Panc1 (cell line): ENCODE results near the gene OVOL3. TPM values are rescaled to one million over a fixed set of nuclear protein-coding genes. Genes with fewer than 3 reads are reported as not detected.

Experiments used
- ATAC-seq: fragments of 200-7000 bp; cut with Tn5 transposase; 2 replicates; pipeline ENCODE4 v1.9.1; 2020; ENCODE audit warnings: mild to moderate bottlenecking, moderate library complexity
- BruUV-seq: library from RNA; stranded (reverse); fragments of 400-500 nt; replicated peaks from 2 replicates; lab custom pipeline; 2021; lab: Mats Ljungman, UMichigan
- CTCF ChIA-PET: fragments of 300-600 bp; sonication (Branson Sonifier 250); formaldehyde crosslinking; loops from one replicate; lab custom pipeline; 2022; ENCODE audit warnings: antibody characterized with exemption; lab: Charles Lee
- POLR2A ChIA-PET: fragments of 300-600 bp; sonication (Branson Sonifier 250); formaldehyde crosslinking; loops from one replicate; lab custom pipeline; 2022; ENCODE audit warnings: antibody characterized with exemption; lab: Charles Lee
- DNase-seq: peaks from one replicate; pipeline ENCODE4 v3.0.0-alpha.2; 2010; ENCODE audit warnings: low read depth, low spot score
- H3K27ac ChIP-seq: 2 replicates; pipeline ENCODE4 v1.5.1; 2011; ENCODE audit warnings: mild to moderate bottlenecking, low read length, inconsistent platforms
- H3K27me3 ChIP-seq: fragments of 200-500 bp; sonication (Bioruptor generic); 2 replicates; pipeline ENCODE4 v1.6.0; 2014; ENCODE audit warnings: low read length, inconsistent platforms; ENCODE audit not compliant: control insufficient read depth, insufficient read depth
- H3K36me3 ChIP-seq: fragments of 200-500 bp; sonication (Bioruptor generic); 2 replicates; pipeline ENCODE4 v1.5.1; 2014; ENCODE audit warnings: inconsistent platforms, mild to moderate bottlenecking, low read length, moderate library complexity; ENCODE audit not compliant: control insufficient read depth, insufficient read depth
- H3K4me1 ChIP-seq: 2 replicates; pipeline ENCODE4 v1.5.1; 2011; ENCODE audit warnings: inconsistent platforms, mild to moderate bottlenecking, low read length, moderate library complexity; ENCODE audit not compliant: control insufficient read depth, insufficient read depth
- H3K4me3 ChIP-seq, 2 experiments: 2 replicates each; pipeline ENCODE4 v1.5.1; 2011 to 2012; ENCODE audit warnings: low read depth in 2 of 2, low read length in 2 of 2, mild to moderate bottlenecking in 2 of 2, inconsistent platforms in 1 of 2, moderate library complexity in 1 of 2
- H3K9me3 ChIP-seq: fragments of 200-500 bp; sonication (Bioruptor generic); 2 replicates; pipeline ENCODE4 v1.5.1; 2014; ENCODE audit warnings: low read depth, mild to moderate bottlenecking, inconsistent platforms, low read length, moderate library complexity; ENCODE audit not compliant: control insufficient read depth, insufficient read depth
- POLR2AphosphoS5 ChIP-seq: IDR thresholded peaks from 2 replicates; pipeline ENCODE4 v1.6.1; 2012; ENCODE audit warnings: mild to moderate bottlenecking, low read depth, low read length, moderate library complexity
- SIN3A ChIP-seq: IDR thresholded peaks from 2 replicates; pipeline ENCODE4 v1.6.1; 2012; ENCODE audit warnings: low read depth, mild to moderate bottlenecking, low read length, moderate library complexity, borderline replicate concordance; ENCODE audit not compliant: insufficient read depth
- TCF7L2 ChIP-seq: IDR thresholded peaks from 2 replicates; pipeline ENCODE4 v1.6.1; 2011; ENCODE audit warnings: mild to moderate bottlenecking, low read depth, low read length, inconsistent platforms
- in situ Hi-C: cut with HindIII; loops from 2 replicates; pipeline ENCODE4 v1.10.0; 2016; ENCODE audit warnings: low sequenced_read_pairs, low pct_unique_long_range_greater_than_20kb
- intact Hi-C: fragments of 100-400 bp; cut with micrococcal nuclease; formaldehyde crosslinking; loops from one replicate; pipeline ENCODE4 v1.10.0; 2022; ENCODE audit not compliant: unreplicated experiment
- total RNA-seq: library from RNA; stranded (reverse); gene quantifications from one replicate; pipeline ENCODE4 v1.2.1, GENCODE V29; 2021; ENCODE audit not compliant: unreplicated experiment
- TF ChIP-seq, protein P1 (sequence below): fragments of 450-650 bp; IDR thresholded peaks from 2 replicates; pipeline ENCODE4 v1.5.1; 2017; ENCODE audit warnings: mild to moderate bottlenecking
- TF ChIP-seq, protein P2 (sequence below), 2 experiments: IDR thresholded peaks; 2 replicates each; pipeline ENCODE4 v1.6.1; 2011 to 2012; ENCODE audit warnings: low read depth in 2 of 2, control low read depth in 1 of 2, low read length in 1 of 2, mild to moderate bottlenecking in 1 of 2, moderate library complexity in 1 of 2; ENCODE audit not compliant: insufficient read depth in 1 of 2

The OVOL3 gene
- total RNA-seq, 1 experiment from 2014 or later, result 0.44 TPM

DNA sequence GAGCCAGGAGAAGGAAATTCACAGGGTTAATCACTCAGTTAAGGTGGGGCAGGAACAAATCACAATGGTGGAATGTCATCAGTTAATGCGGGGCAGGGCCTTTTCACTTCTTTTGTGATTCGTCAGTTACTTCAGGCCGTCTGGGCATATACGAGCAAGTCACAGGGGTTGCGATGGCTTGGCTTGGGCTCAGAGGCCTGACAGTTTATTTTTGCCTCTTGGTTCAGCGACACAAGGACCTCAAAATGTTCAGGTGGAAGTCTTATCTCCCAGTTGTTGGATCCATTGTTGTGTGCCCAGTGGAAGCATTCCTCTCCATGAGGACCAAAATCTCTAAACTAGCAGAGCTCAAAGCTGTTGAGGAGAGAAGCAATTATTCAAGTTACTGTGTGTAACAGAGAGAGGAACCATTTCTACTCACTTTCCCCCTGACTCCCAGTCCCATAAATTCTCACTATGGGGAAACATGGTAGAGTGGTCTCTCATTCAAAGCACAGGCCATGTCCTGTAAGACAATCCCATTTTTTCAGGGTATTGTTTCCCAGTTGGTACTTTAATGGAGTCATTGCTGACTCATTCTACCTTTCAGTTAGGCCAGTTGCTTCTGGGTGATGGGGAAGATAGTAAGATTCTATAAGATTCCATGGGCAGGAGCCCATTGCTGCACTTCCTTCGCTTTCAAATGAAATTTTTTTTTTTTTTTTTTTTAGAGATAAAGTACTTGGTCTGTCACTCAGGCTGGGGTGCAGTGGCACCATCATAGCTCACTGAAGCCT is 50.1 kb downstream of the OVOL3 start:
- Histone ChIP-seq H3K27ac (no peak overlapping the region; the same call in 1 of the 2 replicates), H3K4me1 (no peaks in the 10 kb centered on the region), H3K36me3 (0 out of 2 replicates have a peak, but pooled peaks cover 3% of the 10 kb centered on the region), H3K4me3 (no peak overlapping the region), H3K9me3 (no peaks in the 10 kb centered on the region), H3K27me3 (no peaks in the 10 kb centered on the region)
- ChIA-PET POLR2A (no interaction called here), CTCF (no interaction called here)
- no peak; the same call in 1 of the 2 replicates for ATAC-seq
- intact Hi-C loops (no loop called here), in situ Hi-C loops (no loop called here)
- TSS peak; percentile 27 for BruUV-seq
- no peak for DNase-seq
- TF ChIP-seq SIN3A (no peak), TCF7L2 (no peak), POLR2AphosphoS5 (no peak)
- TF ChIP-seq, protein P1, sequence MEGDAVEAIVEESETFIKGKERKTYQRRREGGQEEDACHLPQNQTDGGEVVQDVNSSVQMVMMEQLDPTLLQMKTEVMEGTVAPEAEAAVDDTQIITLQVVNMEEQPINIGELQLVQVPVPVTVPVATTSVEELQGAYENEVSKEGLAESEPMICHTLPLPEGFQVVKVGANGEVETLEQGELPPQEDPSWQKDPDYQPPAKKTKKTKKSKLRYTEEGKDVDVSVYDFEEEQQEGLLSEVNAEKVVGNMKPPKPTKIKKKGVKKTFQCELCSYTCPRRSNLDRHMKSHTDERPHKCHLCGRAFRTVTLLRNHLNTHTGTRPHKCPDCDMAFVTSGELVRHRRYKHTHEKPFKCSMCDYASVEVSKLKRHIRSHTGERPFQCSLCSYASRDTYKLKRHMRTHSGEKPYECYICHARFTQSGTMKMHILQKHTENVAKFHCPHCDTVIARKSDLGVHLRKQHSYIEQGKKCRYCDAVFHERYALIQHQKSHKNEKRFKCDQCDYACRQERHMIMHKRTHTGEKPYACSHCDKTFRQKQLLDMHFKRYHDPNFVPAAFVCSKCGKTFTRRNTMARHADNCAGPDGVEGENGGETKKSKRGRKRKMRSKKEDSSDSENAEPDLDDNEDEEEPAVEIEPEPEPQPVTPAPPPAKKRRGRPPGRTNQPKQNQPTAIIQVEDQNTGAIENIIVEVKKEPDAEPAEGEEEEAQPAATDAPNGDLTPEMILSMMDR, result no peak
- TF ChIP-seq, protein P2, sequence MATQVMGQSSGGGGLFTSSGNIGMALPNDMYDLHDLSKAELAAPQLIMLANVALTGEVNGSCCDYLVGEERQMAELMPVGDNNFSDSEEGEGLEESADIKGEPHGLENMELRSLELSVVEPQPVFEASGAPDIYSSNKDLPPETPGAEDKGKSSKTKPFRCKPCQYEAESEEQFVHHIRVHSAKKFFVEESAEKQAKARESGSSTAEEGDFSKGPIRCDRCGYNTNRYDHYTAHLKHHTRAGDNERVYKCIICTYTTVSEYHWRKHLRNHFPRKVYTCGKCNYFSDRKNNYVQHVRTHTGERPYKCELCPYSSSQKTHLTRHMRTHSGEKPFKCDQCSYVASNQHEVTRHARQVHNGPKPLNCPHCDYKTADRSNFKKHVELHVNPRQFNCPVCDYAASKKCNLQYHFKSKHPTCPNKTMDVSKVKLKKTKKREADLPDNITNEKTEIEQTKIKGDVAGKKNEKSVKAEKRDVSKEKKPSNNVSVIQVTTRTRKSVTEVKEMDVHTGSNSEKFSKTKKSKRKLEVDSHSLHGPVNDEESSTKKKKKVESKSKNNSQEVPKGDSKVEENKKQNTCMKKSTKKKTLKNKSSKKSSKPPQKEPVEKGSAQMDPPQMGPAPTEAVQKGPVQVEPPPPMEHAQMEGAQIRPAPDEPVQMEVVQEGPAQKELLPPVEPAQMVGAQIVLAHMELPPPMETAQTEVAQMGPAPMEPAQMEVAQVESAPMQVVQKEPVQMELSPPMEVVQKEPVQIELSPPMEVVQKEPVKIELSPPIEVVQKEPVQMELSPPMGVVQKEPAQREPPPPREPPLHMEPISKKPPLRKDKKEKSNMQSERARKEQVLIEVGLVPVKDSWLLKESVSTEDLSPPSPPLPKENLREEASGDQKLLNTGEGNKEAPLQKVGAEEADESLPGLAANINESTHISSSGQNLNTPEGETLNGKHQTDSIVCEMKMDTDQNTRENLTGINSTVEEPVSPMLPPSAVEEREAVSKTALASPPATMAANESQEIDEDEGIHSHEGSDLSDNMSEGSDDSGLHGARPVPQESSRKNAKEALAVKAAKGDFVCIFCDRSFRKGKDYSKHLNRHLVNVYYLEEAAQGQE (IDR thresholded peaks at IDR 0.05; ENCODE audit: insufficient read depth in 1 of 2, low read depth in 2 of 2, low read length in 1 of 2), result no peak

Other genes starting within 250 kb of the OVOL3 start
- 74.6 TPM for gene APLP1, start 242.6 kb upstream of the OVOL3 start, total RNA-seq
- 20.5 TPM for gene NFKBID, start 210.6 kb upstream of the OVOL3 start, total RNA-seq
- gene HCST, start 208.6 kb upstream of the OVOL3 start, total RNA-seq, result 2.9 TPM
- not detected for gene TYROBP, start 202.8 kb upstream of the OVOL3 start, total RNA-seq
- 16.7 TPM for gene LRFN3, start 174.8 kb upstream of the OVOL3 start, total RNA-seq
- gene SDHAF1, start 116.0 kb upstream of the OVOL3 start, total RNA-seq, result 19.0 TPM
- 1.1 TPM for gene SYNE4, start 102.3 kb upstream of the OVOL3 start, total RNA-seq
- gene ALKBH6, start 96.9 kb upstream of the OVOL3 start, total RNA-seq, result 44.8 TPM
- gene CLIP3, start 78.3 kb upstream of the OVOL3 start, total RNA-seq, result 4.7 TPM
- 9.6 TPM for gene THAP8, start 56.9 kb upstream of the OVOL3 start, total RNA-seq
- 51.4 TPM for gene WDR62, start 56.2 kb upstream of the OVOL3 start, total RNA-seq
- 174 TPM for gene POLR2I, start 3.7 kb downstream of the OVOL3 start, total RNA-seq
- gene TBCB, start 4.3 kb downstream of the OVOL3 start, total RNA-seq, result 496 TPM
- gene CAPNS1, start 28.9 kb downstream of the OVOL3 start, total RNA-seq, result 1,158 TPM
- gene COX7A1, start 41.3 kb downstream of the OVOL3 start, total RNA-seq, result 0.33 TPM
- gene ZNF565, start 103.5 kb downstream of the OVOL3 start, total RNA-seq, result 4.9 TPM
- gene ZNF146, start 104.0 kb downstream of the OVOL3 start, total RNA-seq, result 121 TPM